ENCODE results near the gene MAGI3.

DNA sequence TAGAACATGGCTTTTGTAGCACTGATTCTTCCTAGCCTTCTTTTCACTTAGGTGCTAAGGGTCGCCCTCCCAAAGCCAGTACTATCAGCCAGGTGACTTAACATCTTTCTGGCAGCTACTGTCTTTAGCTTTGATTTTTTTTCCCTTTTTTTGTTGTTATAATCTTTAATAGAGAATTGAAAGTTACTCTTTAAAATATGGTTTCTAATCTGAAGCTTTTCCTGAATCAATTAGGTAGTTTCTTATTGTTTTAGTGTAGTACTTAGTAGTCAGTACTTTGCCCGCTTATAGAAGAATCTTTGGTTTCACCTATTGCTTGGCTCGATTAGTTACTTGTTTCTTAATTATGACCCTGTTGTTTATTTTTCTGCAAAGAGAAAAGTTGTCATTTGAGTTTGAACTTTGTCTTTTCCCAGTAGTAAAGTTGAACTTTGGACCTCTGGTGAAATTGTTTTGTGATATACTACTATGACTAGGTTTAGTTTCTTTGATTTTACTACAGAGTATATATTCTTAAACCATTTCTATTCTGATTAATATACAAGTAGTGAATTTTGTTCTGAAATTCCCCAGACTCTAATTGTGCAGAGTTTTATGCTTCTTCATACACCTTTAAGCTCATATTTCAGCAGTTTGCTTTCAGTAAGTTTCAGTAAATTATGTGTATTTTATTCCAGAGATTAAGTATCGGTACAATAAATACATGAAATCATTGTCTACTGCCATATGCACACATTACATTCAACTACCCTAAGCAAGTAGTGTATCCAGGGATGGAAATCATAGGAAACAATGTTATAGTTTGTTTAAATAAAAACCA, 3.9 kb downstream of the MAGI3 start:
- TF ChIP-seq, protein P1, sequence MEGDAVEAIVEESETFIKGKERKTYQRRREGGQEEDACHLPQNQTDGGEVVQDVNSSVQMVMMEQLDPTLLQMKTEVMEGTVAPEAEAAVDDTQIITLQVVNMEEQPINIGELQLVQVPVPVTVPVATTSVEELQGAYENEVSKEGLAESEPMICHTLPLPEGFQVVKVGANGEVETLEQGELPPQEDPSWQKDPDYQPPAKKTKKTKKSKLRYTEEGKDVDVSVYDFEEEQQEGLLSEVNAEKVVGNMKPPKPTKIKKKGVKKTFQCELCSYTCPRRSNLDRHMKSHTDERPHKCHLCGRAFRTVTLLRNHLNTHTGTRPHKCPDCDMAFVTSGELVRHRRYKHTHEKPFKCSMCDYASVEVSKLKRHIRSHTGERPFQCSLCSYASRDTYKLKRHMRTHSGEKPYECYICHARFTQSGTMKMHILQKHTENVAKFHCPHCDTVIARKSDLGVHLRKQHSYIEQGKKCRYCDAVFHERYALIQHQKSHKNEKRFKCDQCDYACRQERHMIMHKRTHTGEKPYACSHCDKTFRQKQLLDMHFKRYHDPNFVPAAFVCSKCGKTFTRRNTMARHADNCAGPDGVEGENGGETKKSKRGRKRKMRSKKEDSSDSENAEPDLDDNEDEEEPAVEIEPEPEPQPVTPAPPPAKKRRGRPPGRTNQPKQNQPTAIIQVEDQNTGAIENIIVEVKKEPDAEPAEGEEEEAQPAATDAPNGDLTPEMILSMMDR (IDR thresholded peaks at IDR 0.05) = no peak
- no peak for TF ChIP-seq POLR2A (IDR thresholded peaks at IDR 0.05)

Data from adrenal gland (tissue), 5 donors.